Neural cell (in vitro differentiated cells): Measurements from ENCODE around the gene TP53AIP1.

Experiments used
- EP300 ChIP-seq: fragments of 450-650 bp; conservative IDR thresholded peaks from 2 replicates; pipeline ENCODE4 v1.6.1; 2014; ENCODE audit warnings: antibody characterized with exemption, mild to moderate bottlenecking, moderate library complexity; ENCODE audit not compliant: poor library complexity, severe bottlenecking
- EZH2 ChIP-seq: fragments of 200-600, 300-800 bp; shearing (Covaris generic), sonication (generic); IDR thresholded peaks from 2 replicates; pipeline ENCODE4 v1.6.1; 2014; ENCODE audit warnings: antibody characterized with exemption, low read length, borderline replicate concordance, mild to moderate bottlenecking; ENCODE audit not compliant: insufficient read depth, poor library complexity, severe bottlenecking
- POLR2AphosphoS5 ChIP-seq: IDR thresholded peaks from 2 replicates; pipeline ENCODE4 v1.6.1; 2012
- RAD21 ChIP-seq: fragments of 450-650 bp; conservative IDR thresholded peaks from 2 replicates; pipeline ENCODE4 v1.6.1; 2014; ENCODE audit warnings: antibody characterized with exemption, mild to moderate bottlenecking, moderate library complexity
- TAF1 ChIP-seq: IDR thresholded peaks from 2 replicates; pipeline ENCODE4 v1.6.1; 2012; ENCODE audit warnings: low read depth
- TF ChIP-seq, protein P1 (sequence below): fragments of 450-650 bp; IDR thresholded peaks from 2 replicates; pipeline ENCODE4 v1.5.1; 2014; ENCODE audit warnings: antibody characterized with exemption, mild to moderate bottlenecking, moderate library complexity; ENCODE audit not compliant: poor library complexity, severe bottlenecking

DNA sequence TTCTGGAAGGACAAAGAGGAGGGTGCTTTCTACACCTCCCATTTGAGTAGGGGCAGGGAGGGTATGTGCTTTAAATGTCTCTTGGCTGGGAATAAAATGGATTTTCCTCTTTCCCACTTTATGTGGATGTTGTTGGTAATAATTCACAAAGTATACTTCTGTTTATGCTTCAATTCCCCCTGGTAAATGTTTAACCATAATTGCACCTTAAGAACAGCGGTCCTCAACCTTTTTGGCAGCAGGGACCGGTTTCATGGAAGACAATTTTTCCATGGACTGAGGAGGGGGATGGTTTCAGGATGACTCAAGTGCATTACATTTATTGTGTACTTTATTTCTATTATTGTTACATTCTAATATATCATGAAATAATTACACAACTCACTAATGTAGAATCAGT lies 4.0 kb upstream of the TP53AIP1 start:
- TF ChIP-seq, protein P1, sequence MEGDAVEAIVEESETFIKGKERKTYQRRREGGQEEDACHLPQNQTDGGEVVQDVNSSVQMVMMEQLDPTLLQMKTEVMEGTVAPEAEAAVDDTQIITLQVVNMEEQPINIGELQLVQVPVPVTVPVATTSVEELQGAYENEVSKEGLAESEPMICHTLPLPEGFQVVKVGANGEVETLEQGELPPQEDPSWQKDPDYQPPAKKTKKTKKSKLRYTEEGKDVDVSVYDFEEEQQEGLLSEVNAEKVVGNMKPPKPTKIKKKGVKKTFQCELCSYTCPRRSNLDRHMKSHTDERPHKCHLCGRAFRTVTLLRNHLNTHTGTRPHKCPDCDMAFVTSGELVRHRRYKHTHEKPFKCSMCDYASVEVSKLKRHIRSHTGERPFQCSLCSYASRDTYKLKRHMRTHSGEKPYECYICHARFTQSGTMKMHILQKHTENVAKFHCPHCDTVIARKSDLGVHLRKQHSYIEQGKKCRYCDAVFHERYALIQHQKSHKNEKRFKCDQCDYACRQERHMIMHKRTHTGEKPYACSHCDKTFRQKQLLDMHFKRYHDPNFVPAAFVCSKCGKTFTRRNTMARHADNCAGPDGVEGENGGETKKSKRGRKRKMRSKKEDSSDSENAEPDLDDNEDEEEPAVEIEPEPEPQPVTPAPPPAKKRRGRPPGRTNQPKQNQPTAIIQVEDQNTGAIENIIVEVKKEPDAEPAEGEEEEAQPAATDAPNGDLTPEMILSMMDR = no peak
- TF ChIP-seq POLR2AphosphoS5 (no peak), TAF1 (no peak), EZH2 (no peak), EP300 (no peak), RAD21 (no peak)
